Calu3 (cell line): ENCODE data around the gene RGS5. TPM values are rescaled to one million over a fixed set of nuclear protein-coding genes. Genes with fewer than 3 reads are reported as not detected.

ENCODE experiments used
- BruUV-seq: library from RNA; stranded (reverse); fragments of 400-500 nt; replicated peaks from 2 replicates; lab custom pipeline; 2021; lab: Mats Ljungman, UMichigan
- CTCF ChIA-PET: fragments of 300-600 bp; sonication (Branson Sonifier 250); formaldehyde crosslinking; loops from one replicate; lab custom pipeline; 2022; ENCODE audit warnings: antibody characterized with exemption; lab: Charles Lee
- DNase-seq: peaks from one replicate; pipeline ENCODE4 v3.0.0; 2022
- H3K27ac Mint-ChIP-seq: one replicate; pipeline ENCODE4 v1.8.0; 2022; ENCODE audit warnings: mixed read lengths; ENCODE audit not compliant: unreplicated experiment
- H3K27me3 Mint-ChIP-seq: one replicate; pipeline ENCODE4 v1.8.0; 2022; ENCODE audit warnings: mixed read lengths; ENCODE audit not compliant: unreplicated experiment
- H3K36me3 Mint-ChIP-seq: one replicate; pipeline ENCODE4 v1.8.0; 2022; ENCODE audit warnings: mild to moderate bottlenecking, moderate library complexity, mixed read lengths; ENCODE audit not compliant: insufficient read depth, unreplicated experiment
- H3K4me1 Mint-ChIP-seq: one replicate; pipeline ENCODE4 v1.8.0; 2022; ENCODE audit warnings: mild to moderate bottlenecking, low read depth, mixed read lengths; ENCODE audit not compliant: unreplicated experiment
- H3K4me3 Mint-ChIP-seq: one replicate; pipeline ENCODE4 v1.8.0; 2022; ENCODE audit warnings: mild to moderate bottlenecking, low read depth, moderate library complexity, mixed read lengths; ENCODE audit not compliant: unreplicated experiment
- H3K9me3 Mint-ChIP-seq: one replicate; pipeline ENCODE4 v1.8.0; 2022; ENCODE audit warnings: low read depth, mixed read lengths; ENCODE audit not compliant: unreplicated experiment
- intact Hi-C: fragments of 100-400 bp; cut with micrococcal nuclease; formaldehyde crosslinking; loops from one replicate; pipeline ENCODE4 v1.10.0; 2022; ENCODE audit not compliant: unreplicated experiment
- total RNA-seq: library from RNA; stranded (reverse); gene quantifications from 2 replicates; pipeline ENCODE4 v1.2.3, GENCODE V29; 2022
- TF ChIP-seq, protein P1 (sequence below): fragments of 200-600 bp; IDR thresholded peaks from one replicate; pipeline ENCODE4 v1.8.0; 2022; ENCODE audit warnings: antibody characterized with exemption; ENCODE audit not compliant: unreplicated experiment

Gene RGS5
- total RNA-seq, 1 experiment from 2014 or later, result 1.9 TPM

DNA sequence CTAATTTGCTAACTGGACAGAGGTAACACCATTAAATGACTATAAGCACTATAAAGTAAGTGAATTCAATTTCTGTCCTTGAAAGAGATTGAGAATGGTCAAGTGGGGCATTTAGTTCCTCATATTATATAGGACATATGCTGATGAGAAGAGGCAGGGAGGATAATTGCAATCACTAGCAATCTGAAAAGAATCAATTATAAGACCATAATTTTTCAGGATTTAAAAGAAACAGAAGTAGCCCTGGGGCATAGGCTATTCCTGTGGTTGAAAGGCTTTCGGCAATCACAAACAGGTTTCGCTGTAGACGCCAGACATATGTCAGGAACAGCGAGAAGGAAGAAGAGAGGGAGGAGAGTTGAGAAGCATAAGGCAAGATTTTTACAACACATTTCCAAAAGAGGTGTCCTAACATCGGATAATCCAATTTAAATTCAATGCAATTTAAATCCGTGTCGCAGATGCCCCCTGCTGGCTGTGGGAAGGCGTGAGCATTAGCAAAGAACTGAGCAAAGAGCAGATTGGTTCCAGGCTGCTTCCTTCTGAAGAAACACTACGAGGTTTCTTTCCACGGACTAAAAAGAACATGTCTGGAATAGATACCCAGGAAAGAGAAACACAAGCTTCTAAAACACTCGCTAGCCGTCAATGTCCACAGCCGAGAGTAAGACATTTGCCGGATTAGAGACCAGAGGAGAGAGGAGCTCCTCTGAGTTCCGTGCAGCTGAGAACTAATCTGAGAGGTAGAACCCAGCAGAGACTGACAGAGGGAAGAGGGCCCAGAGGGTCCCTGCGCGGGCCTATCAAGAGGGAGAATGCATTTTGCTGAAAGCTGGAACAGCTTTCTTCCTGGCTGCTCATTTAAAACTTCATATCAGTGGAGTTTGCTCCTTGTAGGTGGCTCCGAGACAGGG lies 27.9 kb downstream of the RGS5 start:
- CTCF ChIA-PET, result interaction anchor here (1.0 to 1.8 kb wide), 5 partner anchors 103 to 326 kb away, joined by 3 to 10 read pairs (median 5); partner anchors contain the start of gene RGS4
- intact Hi-C loops, result loop anchor here (1.0 to 5.0 kb wide), 3 partner anchors 87 to 296 kb away; no protein-coding TSS in a partner anchor
- H3K4me3 Mint-ChIP-seq, result no peak overlapping the region
- TF ChIP-seq, protein P1, sequence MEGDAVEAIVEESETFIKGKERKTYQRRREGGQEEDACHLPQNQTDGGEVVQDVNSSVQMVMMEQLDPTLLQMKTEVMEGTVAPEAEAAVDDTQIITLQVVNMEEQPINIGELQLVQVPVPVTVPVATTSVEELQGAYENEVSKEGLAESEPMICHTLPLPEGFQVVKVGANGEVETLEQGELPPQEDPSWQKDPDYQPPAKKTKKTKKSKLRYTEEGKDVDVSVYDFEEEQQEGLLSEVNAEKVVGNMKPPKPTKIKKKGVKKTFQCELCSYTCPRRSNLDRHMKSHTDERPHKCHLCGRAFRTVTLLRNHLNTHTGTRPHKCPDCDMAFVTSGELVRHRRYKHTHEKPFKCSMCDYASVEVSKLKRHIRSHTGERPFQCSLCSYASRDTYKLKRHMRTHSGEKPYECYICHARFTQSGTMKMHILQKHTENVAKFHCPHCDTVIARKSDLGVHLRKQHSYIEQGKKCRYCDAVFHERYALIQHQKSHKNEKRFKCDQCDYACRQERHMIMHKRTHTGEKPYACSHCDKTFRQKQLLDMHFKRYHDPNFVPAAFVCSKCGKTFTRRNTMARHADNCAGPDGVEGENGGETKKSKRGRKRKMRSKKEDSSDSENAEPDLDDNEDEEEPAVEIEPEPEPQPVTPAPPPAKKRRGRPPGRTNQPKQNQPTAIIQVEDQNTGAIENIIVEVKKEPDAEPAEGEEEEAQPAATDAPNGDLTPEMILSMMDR, result peak; percentile 85
- H3K27me3 Mint-ChIP-seq, result no peaks in the 10 kb centered on the region
- BruUV-seq, result no TSS peak
- H3K9me3 Mint-ChIP-seq, result no peaks in the 10 kb centered on the region
- peak; percentile 71 for DNase-seq
- no peak overlapping the region for H3K27ac Mint-ChIP-seq
- H3K36me3 Mint-ChIP-seq, result no peaks in the 10 kb centered on the region
- H3K4me1 Mint-ChIP-seq, result peaks cover 41% of the 10 kb centered on the region

DNA sequence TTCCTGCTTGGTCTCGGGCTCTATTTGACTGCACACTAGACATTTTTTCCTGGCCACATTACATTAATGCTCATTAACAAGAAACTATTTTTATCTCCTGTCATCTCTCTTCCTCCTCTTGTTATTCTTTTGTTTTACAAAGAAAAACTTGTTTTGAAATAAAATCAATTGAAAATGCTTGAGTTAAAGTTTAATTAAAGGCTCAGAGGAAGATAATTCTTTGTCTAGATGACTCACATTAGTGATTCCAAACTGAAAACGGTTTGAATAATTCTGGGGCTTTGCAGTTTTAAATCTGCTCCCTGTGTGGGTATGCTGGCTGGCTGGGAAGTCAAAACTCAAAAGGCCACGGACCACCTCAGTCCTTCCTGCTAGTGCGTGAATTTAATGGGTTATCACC lies 29.6 kb downstream of the RGS5 start:
- H3K4me3 Mint-ChIP-seq, result peak overlapping the region; percentile 8
- no TSS peak for BruUV-seq
- CTCF ChIA-PET, result interaction anchor here (1.0 to 1.6 kb wide), 2 partner anchors 104 to 295 kb away, joined by 3 read pairs; partner anchors contain the start of gene RGS4
- intact Hi-C loops, result loop anchor here (1.0 to 5.0 kb wide), 3 partner anchors 86 to 186 kb away; no protein-coding TSS in a partner anchor
- H3K27ac Mint-ChIP-seq, result peak overlapping the region; percentile 4
- no peaks in the 10 kb centered on the region for H3K27me3 Mint-ChIP-seq
- H3K4me1 Mint-ChIP-seq, result peaks cover 46% of the 10 kb centered on the region
- peaks cover 2% of the 10 kb centered on the region for H3K36me3 Mint-ChIP-seq
- no peak for DNase-seq
- H3K9me3 Mint-ChIP-seq, result no peaks in the 10 kb centered on the region
- TF ChIP-seq, protein P1, result no peak

DNA sequence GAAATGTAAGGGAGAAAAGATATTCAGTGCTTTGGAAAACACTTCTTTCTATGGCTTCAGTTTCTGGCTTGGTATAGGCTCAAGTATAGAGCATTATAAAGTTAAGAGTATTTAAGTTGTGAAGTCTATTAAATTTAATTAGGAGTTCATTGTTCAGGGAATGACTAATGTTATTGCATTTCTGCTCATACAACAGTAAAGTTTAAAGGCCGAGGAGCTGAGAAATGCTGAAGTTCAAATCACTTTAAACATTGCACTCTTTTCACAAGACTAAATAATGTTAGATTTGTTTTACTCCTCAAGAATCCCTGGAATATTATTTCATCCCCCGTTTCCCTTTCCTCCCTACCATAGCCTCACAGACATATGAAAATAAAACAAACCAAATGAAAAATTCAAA lies 30.1 kb downstream of the RGS5 start:
- BruUV-seq, result no TSS peak
- Mint-ChIP-seq H3K4me3 (peak overlapping the region; percentile 8), H3K4me1 (peaks cover 51% of the 10 kb centered on the region), H3K27ac (peak overlapping the region; percentile 4), H3K36me3 (peaks cover 4% of the 10 kb centered on the region), H3K9me3 (no peaks in the 10 kb centered on the region), H3K27me3 (no peaks in the 10 kb centered on the region)
- CTCF ChIA-PET, result interaction anchor here (1.0 to 1.6 kb wide), 2 partner anchors 103 to 294 kb away, joined by 3 read pairs; partner anchors contain the start of gene RGS4
- intact Hi-C loops, result loop anchor here (5.0 kb wide), 2 partner anchors 85 to 185 kb away; no protein-coding TSS in a partner anchor
- no peak for DNase-seq
- TF ChIP-seq, protein P1, result no peak

DNA sequence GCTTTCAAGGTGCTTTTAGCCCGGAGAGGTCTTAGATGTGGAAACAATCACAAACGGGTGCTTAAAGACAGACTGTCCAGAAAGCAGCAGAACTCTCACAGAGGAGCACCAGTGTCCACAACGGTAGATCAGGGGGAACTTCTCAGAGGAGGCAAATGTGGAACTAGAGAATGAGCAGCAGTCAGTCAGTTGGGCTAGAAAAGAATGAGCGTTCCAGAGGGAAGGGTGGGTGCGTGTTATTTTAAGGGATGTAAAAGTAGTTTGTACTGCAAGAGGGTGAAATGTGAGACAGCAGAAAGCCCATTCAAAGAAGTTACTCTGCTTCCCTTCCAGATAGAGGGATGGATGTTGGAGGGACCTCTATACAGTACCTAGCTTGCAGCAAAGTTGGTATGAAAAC lies 30.9 kb downstream of the RGS5 start:
- H3K9me3 Mint-ChIP-seq, result no peaks in the 10 kb centered on the region
- intact Hi-C loops, result loop anchor here (1.0 to 5.0 kb wide), 4 partner anchors 85 to 318 kb away; no protein-coding TSS in a partner anchor
- peaks cover 4% of the 10 kb centered on the region for H3K36me3 Mint-ChIP-seq
- DNase-seq, result no peak
- H3K4me1 Mint-ChIP-seq, result peaks cover 58% of the 10 kb centered on the region
- CTCF ChIA-PET, result interaction anchor here (1.6 kb wide), 1 partner anchor 293 kb away, joined by 3 read pairs; no protein-coding TSS in a partner anchor
- H3K27me3 Mint-ChIP-seq, result no peaks in the 10 kb centered on the region
- H3K27ac Mint-ChIP-seq, result peak overlapping the region; percentile 1
- TF ChIP-seq, protein P1, result no peak
- H3K4me3 Mint-ChIP-seq, result no peak overlapping the region
- BruUV-seq, result no TSS peak
